DMS79 treated with DMSO at 0.1 percent for 48 hours (cell line): ENCODE results near the gene ADAM8.
"Not testable (repeated sequence)": the region's sequence is repeated elsewhere in the genome, so short reads cannot be mapped to it uniquely, and the experiment has no call there.

Source experiments
- DNase-seq: peaks from one replicate; lab custom pipeline; 2025; lab: John Stamatoyannopoulos, UW

Gene ADAM8

GRCh38 chr10:133249975-133250754, 26.5 kb downstream of the ADAM8 start:
- no peak for DNase-seq

- DNase-seq = no peak
Observed at GRCh38 chr10:133249094-133249780, 27.4 kb downstream of the ADAM8 start.

DNA sequence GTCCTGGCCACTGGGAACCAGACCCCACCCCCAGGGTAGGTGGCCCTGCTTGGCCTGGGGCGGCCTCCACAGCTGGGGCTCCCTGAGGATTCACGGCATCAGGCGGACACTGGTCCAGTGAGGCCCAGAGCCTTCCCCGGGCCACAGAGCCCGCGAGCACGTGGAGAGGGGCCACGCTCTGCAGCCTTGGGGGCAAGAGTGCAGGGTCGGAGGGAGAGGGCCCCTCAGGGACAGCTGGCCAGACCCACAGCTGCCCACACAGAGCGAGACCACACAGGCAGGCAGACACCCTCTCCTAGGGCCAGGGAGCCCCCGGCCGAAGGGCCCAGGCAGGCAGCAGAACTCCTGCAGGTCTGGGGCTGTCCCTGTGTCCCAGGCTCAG, 28.3 kb downstream of the ADAM8 start:
- no peak for DNase-seq

DNA sequence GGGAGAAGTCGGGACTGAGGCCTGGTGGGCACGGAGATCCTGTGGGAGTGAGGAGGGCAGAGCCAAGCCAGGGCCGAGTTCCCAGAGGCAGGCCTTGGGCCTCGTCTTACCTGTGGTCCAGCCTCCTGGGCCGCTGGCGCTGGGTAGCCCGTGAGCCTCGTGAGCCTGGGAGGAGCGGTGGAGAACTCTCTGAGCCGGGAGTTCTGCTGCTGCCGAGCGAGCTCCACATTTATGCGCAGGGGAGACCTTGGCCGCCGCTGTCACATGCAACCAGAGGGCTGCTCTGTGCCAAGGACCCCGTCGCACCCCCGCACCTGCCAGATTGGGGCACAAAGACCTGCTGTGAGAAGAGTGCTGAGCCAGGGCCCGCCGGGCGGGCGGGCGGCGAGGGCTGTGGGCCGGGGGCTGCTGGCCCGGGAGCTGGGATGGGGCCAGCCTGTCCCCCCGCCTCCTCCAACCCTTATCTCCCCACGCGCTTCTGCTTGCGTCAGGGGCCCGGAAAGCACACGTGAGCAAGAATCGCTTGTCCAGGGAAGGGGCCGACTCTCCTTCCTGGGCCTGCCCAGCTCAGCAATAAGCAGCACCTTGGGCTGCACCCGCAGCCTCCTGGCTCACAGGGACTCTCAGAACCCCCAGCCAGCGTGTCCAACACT, 28.9 kb downstream of the ADAM8 start:
- no peak for DNase-seq

DNA sequence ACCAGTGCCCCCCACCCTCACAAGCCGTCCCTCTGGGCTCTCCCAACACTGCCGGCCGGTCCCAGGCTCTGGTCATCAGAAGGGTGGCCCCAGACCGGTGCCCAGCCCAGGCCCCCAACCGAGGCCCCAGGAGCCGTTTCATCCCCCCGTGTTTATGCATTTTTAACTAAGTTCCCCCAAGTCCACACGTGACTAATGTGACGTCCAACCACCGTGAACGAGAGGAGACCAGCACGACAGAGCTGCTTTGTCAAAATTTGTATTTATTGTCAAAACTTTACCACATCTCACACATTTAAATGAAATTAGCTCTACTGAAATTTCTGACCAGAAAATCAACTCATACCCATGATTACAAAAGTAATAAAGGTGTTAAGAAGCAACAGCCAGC, 30.4 kb downstream of the ADAM8 start:
- DNase-seq = no peak

- no peak for DNase-seq
Observed at GRCh38 chr10:133245439-133246235, 31.0 kb downstream of the ADAM8 start.

DNA sequence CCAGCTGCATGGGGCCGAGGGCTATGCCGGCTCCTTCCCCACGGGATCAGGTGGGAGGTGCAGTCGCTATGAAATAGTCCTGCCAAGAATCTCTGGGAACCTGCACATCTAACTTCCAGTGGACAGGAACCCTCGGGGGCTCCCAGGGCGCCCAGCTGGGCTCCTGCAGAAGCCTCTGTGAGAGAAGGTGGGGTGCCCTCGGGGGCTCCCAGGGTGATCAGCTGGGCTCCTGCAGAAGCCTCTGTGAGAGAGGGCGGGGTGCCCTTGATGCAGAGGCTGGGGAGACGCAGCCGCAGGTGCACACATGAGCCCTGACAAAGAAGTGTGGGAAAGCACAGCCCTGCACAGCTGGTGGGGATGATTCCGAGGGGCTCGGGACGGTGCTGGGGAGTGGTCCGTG, 33.1 kb downstream of the ADAM8 start:
- no peak for DNase-seq

DNA sequence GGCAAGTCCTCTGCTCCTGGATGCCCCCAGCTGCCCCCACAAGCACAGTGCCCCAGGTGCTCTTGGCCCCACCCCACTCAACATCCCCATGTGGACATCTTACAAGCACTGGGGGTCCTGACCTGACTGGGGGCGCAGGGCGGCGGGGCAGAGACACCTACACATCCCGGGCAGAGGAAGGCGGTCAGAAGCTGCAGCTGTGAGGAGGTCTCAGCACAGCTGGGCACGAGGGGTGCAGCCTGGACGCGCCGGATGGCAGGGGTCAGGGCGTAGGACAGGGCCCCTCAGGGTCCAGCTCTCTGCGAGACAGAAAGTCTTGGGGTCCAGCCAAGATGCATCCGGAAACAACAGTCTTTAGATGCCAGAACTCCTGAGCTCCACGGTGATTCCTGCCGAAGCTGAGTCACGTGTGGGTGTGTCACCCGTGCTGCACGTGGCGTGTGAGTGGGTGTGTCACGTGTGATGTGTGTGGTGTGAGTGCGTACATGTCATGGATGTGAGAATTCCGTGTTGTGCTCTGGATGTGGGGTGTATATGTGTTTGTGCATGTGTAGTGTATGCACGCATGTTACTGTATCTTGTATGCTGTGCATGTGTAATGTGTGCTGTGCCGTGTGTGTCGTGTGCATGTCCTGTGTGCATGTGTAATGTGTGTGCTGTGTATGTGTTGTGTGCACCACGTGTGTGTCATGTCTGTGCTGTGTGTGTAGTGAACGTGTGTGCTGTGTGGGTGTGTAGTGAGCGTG, 33.9 kb downstream of the ADAM8 start:
- DNase-seq = no peak

DNA sequence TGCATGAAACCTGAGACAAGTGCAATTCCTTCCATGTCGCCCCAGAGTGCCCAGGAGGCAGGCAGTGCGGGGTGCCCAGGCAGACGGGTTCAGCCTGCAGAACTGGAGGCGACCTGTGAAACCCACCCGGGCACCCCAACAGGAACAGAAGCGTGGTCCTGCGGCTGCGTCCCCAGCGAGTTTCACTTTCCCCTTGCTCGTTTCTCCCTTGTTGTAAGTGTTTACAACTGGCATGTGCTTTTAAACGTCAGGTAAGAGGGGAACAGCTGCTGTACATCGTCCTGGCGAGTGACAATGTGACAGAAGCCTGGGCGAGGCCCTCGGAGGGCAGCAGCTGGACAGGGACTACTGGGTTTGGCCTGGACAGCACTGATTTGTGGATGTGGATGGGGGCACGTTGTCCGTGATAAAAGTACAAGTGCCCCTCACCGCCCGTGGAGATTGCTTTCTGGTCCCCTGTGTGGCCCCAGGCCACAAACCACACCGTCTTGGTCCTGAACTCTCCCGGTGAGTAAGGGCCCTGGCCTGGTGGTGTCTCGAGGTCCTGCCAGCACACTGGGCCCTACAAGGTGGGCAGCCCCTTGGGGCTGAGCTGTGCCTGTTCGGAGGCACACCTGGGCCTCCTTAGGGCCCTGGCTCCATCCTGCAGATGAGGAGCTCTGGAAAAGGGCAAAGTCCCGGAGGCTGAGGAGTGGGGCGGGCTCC, 35.0 kb downstream of the ADAM8 start:
- peak; percentile 2 for DNase-seq

- DNase-seq = no peak
Observed at GRCh38 chr10:133239990-133240389, 36.7 kb downstream of the ADAM8 start.

DNA sequence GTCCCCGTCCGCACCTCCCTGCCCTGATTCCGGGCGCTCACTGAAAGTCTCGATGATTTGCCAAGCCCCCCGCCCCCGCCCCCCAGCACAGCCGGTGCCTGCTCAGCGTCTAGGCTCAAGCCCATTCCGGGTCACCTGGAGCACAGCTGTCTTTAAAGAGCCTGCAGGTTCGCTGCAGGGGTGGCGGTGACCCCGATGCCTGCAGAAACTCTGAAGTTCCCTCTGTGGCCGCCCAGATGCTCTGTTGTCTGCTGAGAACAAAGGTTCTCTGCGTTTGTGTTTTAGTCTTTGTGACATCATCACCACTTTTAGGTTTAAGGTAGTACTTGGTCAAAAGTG, 38.2 kb downstream of the ADAM8 start:
- DNase-seq = no peak

DNA sequence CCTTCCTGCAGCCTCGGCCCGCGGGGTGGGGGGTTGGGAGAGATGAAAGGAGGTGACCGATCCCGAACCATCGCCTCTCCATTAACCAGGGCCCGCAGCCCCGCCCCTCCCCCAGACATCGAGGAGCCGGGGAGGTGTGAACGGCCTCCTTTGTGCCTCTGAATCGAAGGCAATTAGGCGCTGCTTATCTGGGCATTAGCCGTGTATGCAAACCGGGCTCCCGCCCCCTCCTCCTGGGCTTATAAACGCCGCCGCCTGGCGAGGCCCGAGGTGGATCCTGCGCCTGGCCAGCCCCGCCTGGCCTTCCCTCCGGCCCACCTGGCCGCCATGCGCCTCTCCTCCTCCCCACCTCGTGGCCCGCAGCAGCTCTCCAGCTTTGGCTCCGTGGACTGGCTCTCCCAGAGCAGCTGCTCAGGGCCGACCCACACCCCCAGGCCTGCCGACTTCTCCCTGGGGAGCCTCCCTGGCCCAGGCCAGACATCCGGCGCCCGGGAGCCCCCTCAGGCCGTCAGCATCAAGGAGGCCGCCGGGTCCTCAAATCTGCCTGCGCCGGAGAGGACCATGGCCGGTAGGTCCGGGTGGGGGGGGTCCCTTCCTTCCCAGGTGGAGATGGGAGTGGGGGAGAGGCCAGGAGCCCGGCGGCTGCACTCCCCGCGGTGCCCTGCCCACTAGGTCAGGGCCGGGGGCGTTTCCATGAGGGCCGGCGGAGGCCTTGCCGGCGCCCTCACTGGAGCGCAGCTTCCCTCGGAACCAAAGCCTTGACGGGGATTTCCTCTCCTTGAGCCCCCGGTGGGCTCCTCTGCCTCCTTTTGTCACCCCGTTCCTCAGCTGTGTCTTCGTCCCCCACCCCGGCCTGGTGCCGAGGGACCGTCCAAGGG, 38.8 kb downstream of the ADAM8 start, which contains the start of gene VENTX:
TSS of gene VENTX (plus strand) at position 268 of the 878 bp plus-strand sequence. CDS start at position 328, 60 bp downstream.
- DNase-seq = no peak

DNA sequence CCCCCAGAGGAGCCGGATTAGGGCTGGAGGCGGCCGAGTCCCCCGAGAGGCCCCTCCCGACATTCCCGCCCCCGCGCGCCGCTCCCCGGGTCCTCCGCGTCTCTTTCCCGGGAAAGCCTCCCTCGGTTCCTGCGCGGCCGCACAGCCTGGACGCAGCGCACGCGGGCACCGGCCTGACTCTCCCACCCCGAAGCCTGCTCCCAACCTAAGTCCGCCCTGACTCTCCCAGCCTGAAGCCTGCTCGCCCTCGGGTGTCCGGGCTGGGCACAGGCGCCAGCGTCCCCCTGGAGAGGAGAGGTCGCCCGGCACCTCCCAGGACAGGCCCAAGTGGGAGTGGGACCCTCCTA, 39.5 kb downstream of the ADAM8 start:
- DNase-seq = no peak

- no peak for DNase-seq
Observed at GRCh38 chr10:133236401-133237240, 40.0 kb downstream of the ADAM8 start.

- DNase-seq = no peak
Observed at GRCh38 chr10:133235932-133236331, 40.7 kb downstream of the ADAM8 start.

DNA sequence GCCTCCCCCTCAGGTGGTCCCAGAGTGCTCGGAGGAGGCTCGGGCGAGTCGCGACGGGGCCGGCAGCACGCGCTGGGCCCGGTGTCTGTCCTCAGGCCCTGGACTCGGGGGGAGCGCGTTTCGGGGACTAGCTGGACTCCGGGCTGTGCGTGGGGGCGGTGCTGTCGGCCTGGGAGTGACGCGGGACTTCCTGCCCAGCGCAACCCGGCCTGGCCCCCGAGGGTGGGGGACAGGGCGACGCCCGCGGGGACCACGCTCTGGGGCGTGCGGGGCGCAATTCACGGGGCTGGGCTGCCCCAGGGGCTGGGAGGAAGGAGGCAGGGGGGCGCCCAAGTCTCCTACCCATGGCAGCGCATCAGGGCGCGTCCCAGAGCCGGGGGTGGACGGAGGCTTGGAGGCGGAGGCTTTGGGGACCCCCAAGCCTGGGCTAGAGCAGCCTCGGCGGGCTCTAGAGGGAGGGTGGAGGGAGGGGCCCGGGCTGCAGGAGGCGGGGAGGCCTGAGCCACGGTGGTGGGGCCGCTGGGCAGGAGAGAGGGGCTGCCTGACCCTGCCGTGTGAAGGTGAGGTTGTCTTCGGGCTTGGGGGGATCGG, 41.3 kb downstream of the ADAM8 start:
- DNase-seq = no peak

GRCh38 chr10:133234796-133235195, 41.9 kb downstream of the ADAM8 start:
- DNase-seq = not testable (repeated sequence)

GRCh38 chr10:133231946-133232574, 44.6 kb downstream of the ADAM8 start:
- no peak for DNase-seq
